Measurements from ENCODE around the gene GOSR1.
"Not testable (repeated sequence)": the region's sequence is repeated elsewhere in the genome, so short reads cannot be mapped to it uniquely, and the experiment has no call there.

The GOSR1 gene

GRCh38 chr17:30563131-30563904 is 86.1 kb downstream of the GOSR1 start:
- DNase-seq = not testable (repeated sequence)

- not testable (repeated sequence) for DNase-seq
Observed at GRCh38 chr17:30563905-30564390, 86.7 kb downstream of the GOSR1 start.

- DNase-seq = not testable (repeated sequence)
Observed at GRCh38 chr17:30564422-30565072, 87.3 kb downstream of the GOSR1 start.

GRCh38 chr17:30565073-30565935 is 88.1 kb downstream of the GOSR1 start:
- DNase-seq = no peak

GRCh38 chr17:30566104-30566503 is 88.9 kb downstream of the GOSR1 start:
- not testable (repeated sequence) for DNase-seq

- not testable (repeated sequence) for DNase-seq
Observed at GRCh38 chr17:30566516-30567225, 89.5 kb downstream of the GOSR1 start.

- DNase-seq = no peak
Observed at GRCh38 chr17:30567231-30568116, 90.3 kb downstream of the GOSR1 start.

GRCh38 chr17:30568117-30568430 is 90.9 kb downstream of the GOSR1 start:
- no peak for DNase-seq

GRCh38 chr17:30569531-30570175 is 92.4 kb downstream of the GOSR1 start:
- DNase-seq = not testable (repeated sequence)

GRCh38 chr17:30570191-30570590 is 93.0 kb downstream of the GOSR1 start:
- no peak for DNase-seq

GRCh38 chr17:30570596-30571265 is 93.5 kb downstream of the GOSR1 start:
- DNase-seq = no peak

- DNase-seq = not testable (repeated sequence)
Observed at GRCh38 chr17:30571404-30571803, 94.2 kb downstream of the GOSR1 start.

GRCh38 chr17:30571921-30572320 is 94.7 kb downstream of the GOSR1 start:
- no peak for DNase-seq

GRCh38 chr17:30572651-30573554 is 95.7 kb downstream of the GOSR1 start:
- DNase-seq = not testable (repeated sequence)

- no peak for DNase-seq
Observed at GRCh38 chr17:30573603-30574175, 96.5 kb downstream of the GOSR1 start.

GRCh38 chr17:30574309-30574708 is 97.1 kb downstream of the GOSR1 start:
- DNase-seq = not testable (repeated sequence)

GRCh38 chr17:30574806-30575205 is 97.6 kb downstream of the GOSR1 start:
- DNase-seq = not testable (repeated sequence)

- not testable (repeated sequence) for DNase-seq
Observed at GRCh38 chr17:30575648-30576325, 98.6 kb downstream of the GOSR1 start.
